Measurements from ENCODE around the gene FXYD4.
"Not testable (repeated sequence)": the region's sequence is repeated elsewhere in the genome, so short reads cannot be mapped to it uniquely, and the experiment has no call there.

DNA sequence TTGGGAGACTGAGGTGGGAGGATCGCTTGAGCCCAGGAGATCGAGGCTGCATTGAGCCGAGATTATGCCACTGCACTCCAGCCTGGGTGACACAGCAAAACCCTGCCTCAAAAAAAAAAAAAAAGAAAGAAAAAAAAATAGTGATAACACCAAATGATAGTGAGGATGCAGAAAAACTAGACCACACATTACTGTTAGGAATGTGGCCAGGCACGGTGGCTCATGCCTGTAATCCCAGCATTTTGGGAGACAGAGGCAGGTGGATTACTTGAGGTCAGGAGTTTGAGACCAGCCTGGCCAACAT is 40.7 kb upstream of the FXYD4 start:
- TF ChIP-seq CTCF (optimal IDR thresholded peaks at IDR 0.05 in 1 of 3, IDR thresholded peaks at IDR 0.05 in 1 of 3, conservative IDR thresholded peaks at IDR 0.05 in 1 of 3; ENCODE audit: extremely low read depth in 1 of 3, insufficient read depth in 2 of 3, low read length in 3 of 3); EZH2 (IDR thresholded peaks at IDR 0.05; ENCODE audit: low read length): not testable (repeated sequence)
